ENCODE measurements around the gene ELP4.

Gene ELP4

GRCh38 chr11:31815711-31816467, 306.3 kb downstream of the ELP4 start:
- DNase-seq: no peak

DNA sequence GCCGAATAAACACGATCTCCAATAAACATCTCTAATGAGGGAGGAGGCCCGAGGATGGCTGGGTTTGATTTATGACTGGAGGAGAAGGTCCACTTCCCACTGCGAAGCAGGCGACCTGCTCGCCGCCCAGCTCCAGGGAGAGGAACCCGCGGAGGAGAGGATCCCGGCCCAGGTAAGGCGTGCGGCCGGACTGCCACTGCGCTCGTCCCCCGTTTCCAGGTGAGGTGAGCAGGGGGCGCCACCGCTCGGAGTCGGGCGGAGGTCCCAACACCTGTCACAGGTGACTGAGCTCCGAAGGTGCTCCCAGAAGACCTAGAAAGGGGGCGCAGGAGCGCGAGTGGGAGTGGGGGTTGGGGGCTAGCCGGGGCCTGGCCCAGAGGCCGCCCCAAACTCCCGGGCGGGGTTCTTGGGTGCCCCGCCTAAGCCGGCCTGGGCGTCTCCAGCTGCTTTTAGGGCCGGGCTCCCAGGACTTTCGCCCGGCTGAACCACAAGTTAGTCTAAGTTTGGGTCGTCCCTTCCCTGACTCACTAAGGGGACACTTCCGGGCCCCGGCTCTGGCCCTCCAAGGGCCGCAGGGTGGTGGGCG, 307.0 kb downstream of the ELP4 start:
- DNase-seq: no peak

- DNase-seq: no peak
Observed at GRCh38 chr11:31817054-31817620, 307.6 kb downstream of the ELP4 start.

GRCh38 chr11:31817621-31818424, 308.3 kb downstream of the ELP4 start:
- no peak for DNase-seq

GRCh38 chr11:31818425-31818755, 308.8 kb downstream of the ELP4 start:
- DNase-seq: no peak

GRCh38 chr11:31818874-31819331, 309.3 kb downstream of the ELP4 start:
- DNase-seq: no peak

- DNase-seq: no peak
Observed at GRCh38 chr11:31819621-31820437, 310.3 kb downstream of the ELP4 start.

- DNase-seq: no peak
Observed at GRCh38 chr11:31820438-31820818, 310.9 kb downstream of the ELP4 start.

DNA sequence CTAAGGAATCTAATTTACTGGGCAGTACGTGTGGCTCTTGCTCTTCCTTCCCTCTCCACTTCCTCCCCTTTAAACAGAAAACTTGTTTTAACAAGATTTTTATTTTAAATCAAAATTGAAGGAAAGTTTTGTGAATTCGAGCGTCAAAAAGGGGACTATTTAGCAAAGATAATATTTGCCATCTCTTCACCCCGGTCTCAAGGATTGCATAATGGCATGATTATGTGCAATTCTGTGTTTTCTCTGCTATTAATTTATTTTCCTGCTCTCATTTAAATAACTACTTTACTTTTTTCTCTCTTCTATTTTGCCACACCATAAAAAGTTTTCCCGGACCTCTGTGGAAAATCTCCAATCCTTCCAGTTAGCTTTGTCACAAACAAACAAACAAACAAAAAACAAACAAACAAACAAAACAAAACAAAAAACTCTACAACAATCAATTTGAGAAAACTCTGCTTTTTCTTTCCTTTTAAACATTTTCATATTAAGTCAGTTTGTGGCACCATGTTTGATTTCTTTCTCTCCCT, 311.7 kb downstream of the ELP4 start:
- no peak for DNase-seq

DNA sequence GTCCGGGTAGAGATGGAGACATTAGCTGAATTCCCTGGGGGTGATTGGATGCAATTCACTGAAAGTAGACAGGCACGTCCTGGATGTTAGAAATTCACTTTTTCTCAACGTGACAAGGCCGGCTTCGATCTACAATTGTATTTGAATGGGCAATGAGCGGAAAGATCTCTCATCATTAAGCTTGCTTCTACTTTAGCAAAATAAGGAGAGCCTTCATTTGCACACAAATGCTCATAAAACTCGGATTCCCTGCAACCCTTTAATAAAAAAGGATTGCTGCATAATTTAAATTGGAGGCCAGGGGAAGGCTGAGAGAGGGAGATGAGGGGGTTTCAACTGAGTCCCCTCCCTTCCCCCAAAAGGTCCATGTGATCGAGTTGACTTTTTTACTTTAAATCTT, 312.2 kb downstream of the ELP4 start:
- no peak for DNase-seq

DNA sequence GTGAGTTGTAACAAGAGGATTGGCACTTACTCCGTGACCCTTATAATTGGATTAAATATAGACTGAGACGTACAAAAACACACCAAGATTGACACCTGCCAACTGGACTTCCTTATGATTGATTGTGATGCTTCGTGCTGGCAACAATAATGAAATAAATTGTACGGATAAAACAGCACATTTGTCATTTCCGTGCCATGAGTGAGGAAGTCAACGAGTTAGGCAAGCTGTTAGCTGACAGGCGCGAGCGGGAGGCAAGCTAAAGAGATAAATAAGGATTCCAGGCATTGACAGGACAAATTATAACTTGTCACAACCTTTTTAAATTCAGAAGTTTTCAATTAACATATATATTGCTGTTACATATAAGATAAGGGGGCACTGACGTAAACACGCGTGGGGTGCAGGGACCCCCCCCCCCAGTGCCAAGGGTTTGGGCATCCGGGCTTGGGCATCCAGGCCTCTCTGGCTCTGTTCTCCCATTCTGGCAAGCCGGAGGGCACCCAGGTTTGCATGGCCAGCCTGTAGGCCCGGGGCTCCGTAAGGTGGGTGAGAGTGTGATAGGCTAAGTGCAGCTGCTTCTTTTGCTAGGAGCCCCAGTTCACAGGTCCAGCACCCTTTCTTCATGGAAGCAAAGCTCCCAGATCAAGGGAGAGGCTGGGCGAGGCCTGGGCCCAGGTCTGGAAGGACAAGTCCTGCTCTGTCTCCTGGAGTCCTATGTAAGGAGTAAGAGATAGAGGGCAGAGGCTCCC, 312.8 kb downstream of the ELP4 start:
- DNase-seq: no peak

DNA sequence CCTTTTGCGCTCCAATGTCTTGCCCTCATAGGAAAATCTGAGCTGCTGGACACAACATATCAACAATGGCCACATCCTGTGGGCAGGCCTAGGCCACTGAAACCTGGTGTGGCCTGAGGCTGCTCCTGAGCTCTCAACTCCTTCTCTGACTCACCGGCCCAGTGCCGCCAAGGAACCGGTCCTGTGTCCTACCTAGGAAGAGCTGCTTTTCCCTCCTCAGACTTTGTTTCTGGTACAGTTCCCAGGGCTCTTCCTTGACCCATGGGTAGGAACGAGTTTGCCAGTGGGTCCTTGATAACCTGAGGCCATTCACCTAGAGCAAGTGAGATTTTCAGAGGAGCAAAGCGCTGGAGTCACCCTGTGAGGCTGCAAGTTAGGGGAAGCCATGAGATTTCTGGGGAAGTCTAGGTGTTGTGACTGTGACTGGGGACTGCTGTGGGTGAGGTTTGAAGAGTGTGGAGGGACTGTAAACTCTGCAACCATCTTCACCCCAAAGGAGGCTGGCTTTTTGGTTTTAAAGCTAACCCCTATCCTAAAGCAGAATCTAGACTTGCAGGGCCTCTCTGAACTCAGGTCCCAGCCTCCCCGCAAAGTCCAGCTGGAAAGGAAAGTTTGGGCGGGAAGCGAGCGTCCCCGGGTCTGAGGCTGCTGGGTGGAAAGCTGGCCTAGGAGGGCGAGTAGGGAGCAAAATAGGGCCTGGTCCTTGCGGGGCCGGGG, 313.5 kb downstream of the ELP4 start:
- no peak for DNase-seq

- DNase-seq: no peak
Observed at GRCh38 chr11:31823644-31824331, 314.2 kb downstream of the ELP4 start.

DNA sequence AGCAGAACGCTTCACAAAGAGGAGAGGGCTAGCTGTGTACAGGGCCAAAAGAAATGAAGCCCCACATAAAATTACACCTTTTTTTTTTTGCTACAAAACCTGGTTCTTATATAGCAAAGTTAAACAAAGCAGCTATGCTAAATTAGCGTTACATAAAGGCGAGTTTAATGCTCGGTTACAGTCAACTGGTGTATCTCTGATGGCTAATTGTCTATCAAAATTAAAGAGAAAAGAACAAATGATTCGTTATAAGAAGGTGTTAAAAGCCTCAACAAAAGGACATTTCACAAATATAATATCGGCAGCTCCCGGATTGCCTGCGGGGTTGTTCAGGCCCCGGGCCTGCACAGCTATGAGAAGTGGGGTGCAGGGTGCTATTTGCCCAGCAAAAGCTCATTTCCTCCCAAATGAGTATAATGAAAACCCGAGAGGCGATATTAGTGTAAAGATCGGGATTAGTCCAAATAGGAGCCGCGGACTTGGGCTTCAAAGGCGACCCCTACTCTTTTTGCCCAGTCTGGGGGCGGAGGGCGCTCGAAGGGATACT, 314.8 kb downstream of the ELP4 start:
- DNase-seq: no peak

DNA sequence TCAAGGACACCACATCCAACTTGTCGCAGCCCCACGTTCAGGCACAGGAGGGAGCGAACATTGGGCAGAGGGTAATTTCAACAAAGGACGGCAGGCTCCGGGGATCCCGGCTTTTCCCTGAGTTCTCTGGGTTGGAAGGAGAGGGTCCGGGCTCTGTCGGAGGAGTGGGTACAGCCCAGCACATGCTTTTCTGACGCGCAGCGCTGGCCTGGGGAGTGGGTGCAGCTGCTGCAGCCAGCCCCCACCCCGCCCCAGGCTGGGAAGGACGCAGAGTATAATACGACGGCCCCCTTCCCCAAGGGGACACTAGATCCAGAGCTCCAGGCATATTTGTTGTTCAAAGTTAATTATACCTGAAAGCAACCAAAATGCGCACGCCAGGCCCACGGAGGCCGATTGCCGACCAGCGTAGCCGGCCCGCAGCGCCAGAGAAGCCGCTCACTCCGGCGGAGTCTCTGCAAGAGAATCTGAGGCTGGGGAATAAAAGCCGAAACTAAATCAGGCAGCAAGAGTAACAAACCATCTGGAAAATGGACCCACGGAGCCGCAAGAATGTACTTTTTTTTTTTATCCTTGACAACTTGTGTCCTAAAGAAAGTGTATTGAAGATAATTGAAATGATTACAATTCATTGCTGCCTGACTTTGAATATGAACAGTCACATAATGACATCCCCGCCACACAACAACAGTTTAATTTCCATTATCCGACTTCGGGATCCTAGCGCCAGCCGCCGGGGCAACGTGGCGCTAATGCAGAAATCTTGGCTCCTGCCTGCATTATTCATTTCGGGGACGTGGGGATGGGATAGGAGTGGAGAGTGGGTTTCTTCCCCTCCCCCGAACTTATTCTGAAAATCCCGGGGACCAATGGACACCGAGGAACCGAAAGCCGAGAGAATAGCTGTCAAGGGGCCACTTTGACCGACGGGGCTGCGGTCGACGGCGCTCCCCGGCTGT, 315.6 kb downstream of the ELP4 start:
- DNase-seq: no peak

DNA sequence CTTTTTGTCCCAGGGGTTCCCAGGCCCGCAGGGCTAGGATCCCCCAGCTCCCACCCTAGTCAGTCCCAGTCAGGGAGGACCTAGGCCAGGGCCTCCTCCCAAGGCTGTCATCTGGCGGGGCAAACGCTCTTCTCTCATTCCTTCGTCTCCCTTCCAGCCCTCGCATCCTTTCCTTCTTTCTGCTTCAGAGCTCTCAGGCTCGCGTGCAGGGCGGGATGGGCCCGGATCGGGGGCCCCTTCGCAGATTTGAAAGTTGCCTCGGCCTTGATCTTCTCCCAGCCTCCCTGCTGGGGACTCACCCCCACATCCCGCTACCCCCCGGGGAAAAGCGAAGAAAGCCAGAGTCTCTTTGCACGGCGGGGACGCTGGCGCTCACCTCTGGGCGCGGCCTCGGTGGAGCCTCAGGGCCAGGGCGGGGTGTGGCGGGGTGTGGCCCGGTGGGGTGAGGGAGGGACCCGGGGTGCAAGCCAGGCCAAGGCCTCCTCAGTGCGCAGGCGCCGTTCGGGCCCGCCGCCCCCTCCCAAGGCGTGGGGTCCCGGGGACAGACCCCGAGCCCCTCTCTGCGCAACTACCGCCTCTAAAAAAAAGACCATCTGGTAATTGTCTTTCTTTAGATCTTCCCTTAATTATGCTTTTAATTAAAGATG, 316.4 kb downstream of the ELP4 start:
- no peak for DNase-seq

DNA sequence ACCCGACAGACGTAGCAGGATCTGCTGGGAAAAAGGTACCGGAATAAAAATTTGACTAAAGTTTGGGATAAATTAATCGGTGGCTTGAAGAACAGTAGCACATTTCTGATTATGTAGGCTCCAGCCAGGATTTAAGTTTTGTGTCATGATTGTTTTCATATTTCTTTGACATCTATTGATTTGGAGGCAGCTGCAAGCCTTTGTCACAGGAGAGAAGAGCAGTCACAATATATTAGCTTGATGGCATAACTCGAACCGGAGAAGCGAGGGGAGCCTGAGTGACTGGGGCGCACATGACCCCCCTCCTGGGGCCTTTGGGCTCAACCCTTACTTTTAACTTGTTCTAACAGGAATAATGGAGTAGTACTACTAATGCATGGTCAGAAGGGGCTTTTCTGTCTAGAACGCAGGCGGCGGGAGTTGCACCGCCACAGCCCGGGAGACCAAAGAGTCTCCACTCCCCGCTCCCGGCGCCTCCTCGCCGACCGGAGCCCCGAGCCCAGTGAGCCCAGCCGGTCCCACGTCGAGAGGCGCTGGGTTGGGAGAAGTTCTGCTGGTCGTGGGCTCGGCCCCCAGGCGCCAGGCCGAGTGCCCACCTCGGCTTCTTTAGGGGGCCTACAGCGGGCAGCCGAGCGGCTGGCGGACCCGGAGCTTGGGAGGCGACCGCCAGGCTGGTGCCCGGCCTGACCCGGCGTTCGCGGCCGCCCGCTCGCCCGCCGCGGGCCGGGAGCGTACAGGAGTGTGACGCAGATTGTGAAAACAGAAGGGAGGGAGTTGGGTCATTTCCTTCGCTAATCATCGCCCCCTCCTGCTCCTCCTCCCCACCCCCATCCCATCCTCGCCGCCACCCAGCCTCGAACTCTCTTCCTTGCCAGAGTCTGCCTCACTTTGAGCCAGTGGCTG, 317.2 kb downstream of the ELP4 start:
- no peak for DNase-seq
